HL-60 (cell line): ENCODE data around the gene KANSL3.
"Not testable (repeated sequence)": the region's sequence is repeated elsewhere in the genome, so short reads cannot be mapped to it uniquely, and the experiment has no call there.

ENCODE experiments used
- DNase-seq, 2 experiments: peaks; one replicate each; pipeline ENCODE4 v3.0.0-alpha.2; 2010 to 2020; ENCODE audit warnings: low read depth in 1 of 2, low spot score in 1 of 2
- H3K27ac ChIP-seq: fragments of 250-450 bp; sonication (Bioruptor Pico); replicated peaks from 2 replicates; pipeline ENCODE4 v1.5.1; 2020; ENCODE audit warnings: mild to moderate bottlenecking, moderate library complexity
- H3K27me3 ChIP-seq: fragments of 250-450 bp; sonication (Bioruptor Pico); 2 replicates; pipeline ENCODE4 v1.5.1; 2021; ENCODE audit warnings: mild to moderate bottlenecking, moderate library complexity; ENCODE audit not compliant: insufficient read depth, poor library complexity, severe bottlenecking
- H3K4me3 ChIP-seq: replicated peaks from 2 replicates; pipeline ENCODE4 v1.5.1; 2011; ENCODE audit warnings: mild to moderate bottlenecking, control low read depth, low read length; ENCODE audit not compliant: insufficient read depth
- CTCF ChIP-seq: IDR thresholded peaks from one replicate; pipeline ENCODE4 v1.5.1; 2011; ENCODE audit warnings: low read length, control low read depth, inconsistent platforms; ENCODE audit not compliant: insufficient read depth
- GABPA ChIP-seq: IDR thresholded peaks from 2 replicates; pipeline ENCODE4 v1.6.1; 2012; ENCODE audit warnings: low read depth
- POLR2AphosphoS5 ChIP-seq: IDR thresholded peaks from 2 replicates; pipeline ENCODE4 v1.6.1; 2012; ENCODE audit warnings: low read depth
- REST ChIP-seq: IDR thresholded peaks from 2 replicates; pipeline ENCODE4 v1.6.1; 2012; ENCODE audit warnings: low read depth; ENCODE audit not compliant: insufficient replicate concordance
- SPI1 ChIP-seq: IDR thresholded peaks from 2 replicates; pipeline ENCODE4 v1.6.1; 2012; ENCODE audit warnings: low read depth, mild to moderate bottlenecking, borderline replicate concordance

Gene KANSL3

GRCh38 chr2:96662360-96662759, 24.2 kb upstream of the KANSL3 start:
- TF ChIP-seq POLR2AphosphoS5 (no peak), REST (no peak), SPI1 (no peak), GABPA (no peak), CTCF (no peak)
- no peak for DNase-seq
- no peaks in the 10 kb centered on the region for H3K27me3 ChIP-seq
- H3K4me3 ChIP-seq: no peak overlapping the region
- no peak overlapping the region for H3K27ac ChIP-seq

GRCh38 chr2:96661324-96661723, 23.2 kb upstream of the KANSL3 start:
- Histone ChIP-seq H3K4me3 (no peak overlapping the region), H3K27ac (no peak overlapping the region), H3K27me3 (no peaks in the 10 kb centered on the region)
- no peak for DNase-seq
- TF ChIP-seq GABPA: no peak
- no peak for TF ChIP-seq SPI1
- no peak for TF ChIP-seq REST
- TF ChIP-seq POLR2AphosphoS5: no peak
- no peak for TF ChIP-seq CTCF

GRCh38 chr2:96656540-96656939, 18.4 kb upstream of the KANSL3 start:
- Histone ChIP-seq H3K4me3 (no peak overlapping the region), H3K27ac (no peak overlapping the region), H3K27me3 (no peaks in the 10 kb centered on the region)
- no peak for TF ChIP-seq POLR2AphosphoS5
- peak; percentile 97 for TF ChIP-seq SPI1
- DNase-seq: no peak

GRCh38 chr2:96655526-96655925, 17.4 kb upstream of the KANSL3 start:
- no peak for TF ChIP-seq REST
- TF ChIP-seq CTCF: no peak
- no peak for TF ChIP-seq GABPA
- no peak for TF ChIP-seq SPI1
- no peak for TF ChIP-seq POLR2AphosphoS5
- Histone ChIP-seq H3K4me3 (no peak overlapping the region), H3K27me3 (no peaks in the 10 kb centered on the region), H3K27ac (no peak overlapping the region)
- DNase-seq: peak in 1 of 2 experiments; percentile 38

GRCh38 chr2:96654791-96655190, 16.7 kb upstream of the KANSL3 start:
- not testable (repeated sequence) for H3K4me3 ChIP-seq, DNase-seq, H3K27me3 ChIP-seq, H3K27ac ChIP-seq
